NCI-H146 treated with DMSO at 0.1 percent for 48 hours (cell line): ENCODE measurements around the gene ASF1B.

Experiments used
- DNase-seq: peaks from one replicate; lab custom pipeline; 2025; ENCODE audit not compliant: unreplicated experiment; lab: John Stamatoyannopoulos, UW

ASF1B gene

DNA sequence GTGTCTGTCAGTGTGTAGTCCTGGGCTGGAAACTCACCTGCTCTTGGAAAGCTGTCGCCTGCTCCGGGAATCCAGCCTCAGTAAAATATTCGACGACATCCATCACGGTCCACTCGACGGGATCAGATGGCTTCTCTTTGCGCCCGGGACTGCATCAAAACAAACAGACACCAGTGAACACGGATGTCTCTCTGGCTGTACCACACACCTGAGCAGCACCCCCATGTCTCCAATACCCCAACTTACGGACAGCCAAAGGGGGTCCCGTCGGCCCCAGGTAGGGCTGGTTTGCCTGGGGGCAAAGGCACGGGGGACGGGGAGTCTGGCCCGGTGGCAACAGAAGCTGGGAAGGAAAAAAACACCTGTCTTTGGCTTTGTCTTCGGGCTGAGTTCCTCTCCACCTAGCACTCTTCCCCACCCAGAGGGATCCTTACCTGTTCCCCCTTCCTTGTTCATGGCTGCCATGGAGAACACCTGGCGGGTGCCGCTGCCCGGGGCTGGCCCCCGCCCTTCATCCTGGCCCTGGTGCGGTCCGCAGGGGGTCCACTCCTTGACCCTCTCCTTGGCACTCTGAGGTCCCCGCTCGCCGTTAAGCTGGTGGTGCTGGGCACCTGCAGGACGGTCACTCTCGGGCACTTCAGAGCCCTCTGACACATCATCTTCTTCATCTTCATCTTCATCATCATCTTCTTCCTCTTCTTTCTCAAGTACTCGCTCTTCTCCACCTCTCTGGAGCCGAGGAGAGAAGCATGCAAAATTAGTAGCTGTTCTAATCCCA lies 47.6 kb downstream of the ASF1B start:
- no peak for DNase-seq

- no peak for DNase-seq
Measured at GRCh38 chr19:14086098-14086497, 50.3 kb downstream of the ASF1B start.

- no peak for DNase-seq
Measured at GRCh38 chr19:14085309-14085995, 50.9 kb downstream of the ASF1B start, which contains the start of gene C19orf67. Gene C19orf67, minus strand, starts transcription at chr19:14085783. Its CDS starts 156 bp downstream, at chr19:14085627.

DNA sequence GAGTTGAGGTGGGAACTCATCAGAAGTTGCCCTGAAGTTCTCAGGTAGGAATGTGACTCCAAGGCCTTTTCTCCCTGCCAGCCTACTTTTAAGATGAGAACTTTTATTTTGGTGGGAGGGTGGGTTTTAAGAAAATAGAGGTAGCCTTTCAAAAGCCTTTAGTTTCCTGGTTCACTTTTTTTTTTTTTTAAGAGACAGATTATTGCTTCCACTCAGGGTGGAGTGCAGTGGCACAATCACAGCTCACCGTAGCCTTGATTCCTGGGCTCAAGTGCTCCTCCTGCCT lies 53.8 kb downstream of the ASF1B start:
- no peak for DNase-seq

DNA sequence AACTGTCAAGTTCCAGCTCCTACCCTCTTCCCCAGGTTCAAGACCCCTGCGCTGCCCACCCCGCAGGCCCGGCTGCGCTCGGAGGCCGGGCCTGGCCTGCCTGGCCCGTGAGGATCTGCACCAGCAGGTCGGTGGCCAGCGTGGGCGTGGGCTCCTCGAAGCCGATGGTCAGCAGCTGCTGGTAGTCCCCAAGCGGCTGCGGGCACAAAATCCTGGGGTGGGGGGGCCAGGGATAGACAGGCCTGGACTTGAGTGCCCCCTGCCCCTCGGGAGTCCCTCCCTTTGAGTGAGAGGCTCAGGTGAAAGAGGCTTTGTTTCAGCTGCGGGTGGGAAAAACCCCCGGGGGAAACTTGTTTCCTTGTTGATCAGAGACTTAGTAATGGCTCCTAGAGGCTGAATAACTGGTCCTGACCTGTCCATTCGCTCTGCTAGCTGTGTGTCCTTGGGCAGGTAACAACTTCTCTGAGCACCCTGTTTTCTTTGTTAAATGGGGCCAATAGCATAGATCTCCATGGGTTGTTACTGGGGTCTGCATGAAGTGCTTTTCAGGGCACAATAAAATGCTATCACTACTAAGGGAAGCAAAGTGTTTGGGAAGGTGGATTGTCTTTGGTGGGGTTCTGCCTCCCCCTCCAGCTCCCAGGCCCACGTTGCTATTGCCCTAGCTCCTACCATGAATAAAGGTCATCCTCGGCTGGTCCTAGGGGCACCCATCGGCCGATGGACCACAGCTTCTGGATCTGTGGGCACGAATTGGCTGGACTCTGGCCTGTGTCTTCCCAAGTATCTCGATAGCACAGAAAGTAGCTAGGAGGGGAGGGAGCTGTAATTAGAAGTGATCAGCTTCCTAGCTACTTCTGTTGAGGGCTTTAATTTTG lies 54.4 kb downstream of the ASF1B start:
- DNase-seq: peak; percentile 30

GRCh38 chr19:14080887-14081796 lies 55.2 kb downstream of the ASF1B start:
- peak; percentile 99 for DNase-seq

GRCh38 chr19:14078411-14078810 lies 58.0 kb downstream of the ASF1B start:
- no peak for DNase-seq

DNA sequence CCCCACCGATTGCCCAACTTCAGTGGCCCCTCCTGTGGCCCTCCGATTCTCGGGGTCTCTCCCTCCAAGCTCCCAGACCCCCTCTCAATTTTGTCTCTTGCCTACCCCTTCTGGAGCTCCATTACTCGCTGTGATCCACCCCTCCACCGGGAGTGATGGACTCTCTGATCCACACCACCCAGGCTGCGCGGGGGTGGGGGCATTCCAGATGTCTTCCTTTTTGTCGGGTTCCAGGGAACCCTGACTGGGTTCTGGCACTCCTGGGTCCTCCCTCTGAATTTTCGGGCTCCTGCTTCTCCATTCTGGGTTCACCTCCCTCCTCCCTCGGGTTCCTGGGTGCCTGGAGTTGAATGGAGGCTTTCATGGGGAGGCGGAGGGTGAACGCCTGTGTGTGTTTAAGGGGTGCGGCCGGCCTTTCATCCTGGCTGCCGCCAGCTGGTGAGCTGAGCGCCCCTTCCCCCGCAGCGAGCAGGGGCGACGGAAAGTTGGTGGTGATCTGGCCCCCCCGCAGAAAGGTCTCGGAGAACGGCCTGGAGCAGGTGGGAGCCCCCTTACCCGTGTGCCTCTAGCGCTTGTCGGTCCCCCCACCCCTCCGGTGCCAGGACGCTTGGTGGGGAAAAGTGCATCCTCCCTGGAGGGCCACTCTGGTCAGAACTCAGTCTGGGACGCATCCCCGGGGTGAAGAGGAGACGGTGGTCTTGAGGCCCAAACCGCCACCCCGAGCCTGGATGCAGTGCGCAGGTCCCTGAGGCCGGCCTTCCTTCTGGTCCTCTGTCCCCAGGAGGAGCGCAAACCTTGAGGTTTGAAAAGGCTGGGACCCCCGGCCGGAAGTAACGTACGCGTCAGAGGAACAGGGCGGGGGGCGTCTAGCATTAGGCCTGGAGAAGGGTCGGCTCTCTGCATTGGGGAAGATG lies 62.2 kb downstream of the ASF1B start:
- no peak for DNase-seq

GRCh38 chr19:14073261-14073924 lies 63.0 kb downstream of the ASF1B start:
- DNase-seq: peak; percentile 64

DNA sequence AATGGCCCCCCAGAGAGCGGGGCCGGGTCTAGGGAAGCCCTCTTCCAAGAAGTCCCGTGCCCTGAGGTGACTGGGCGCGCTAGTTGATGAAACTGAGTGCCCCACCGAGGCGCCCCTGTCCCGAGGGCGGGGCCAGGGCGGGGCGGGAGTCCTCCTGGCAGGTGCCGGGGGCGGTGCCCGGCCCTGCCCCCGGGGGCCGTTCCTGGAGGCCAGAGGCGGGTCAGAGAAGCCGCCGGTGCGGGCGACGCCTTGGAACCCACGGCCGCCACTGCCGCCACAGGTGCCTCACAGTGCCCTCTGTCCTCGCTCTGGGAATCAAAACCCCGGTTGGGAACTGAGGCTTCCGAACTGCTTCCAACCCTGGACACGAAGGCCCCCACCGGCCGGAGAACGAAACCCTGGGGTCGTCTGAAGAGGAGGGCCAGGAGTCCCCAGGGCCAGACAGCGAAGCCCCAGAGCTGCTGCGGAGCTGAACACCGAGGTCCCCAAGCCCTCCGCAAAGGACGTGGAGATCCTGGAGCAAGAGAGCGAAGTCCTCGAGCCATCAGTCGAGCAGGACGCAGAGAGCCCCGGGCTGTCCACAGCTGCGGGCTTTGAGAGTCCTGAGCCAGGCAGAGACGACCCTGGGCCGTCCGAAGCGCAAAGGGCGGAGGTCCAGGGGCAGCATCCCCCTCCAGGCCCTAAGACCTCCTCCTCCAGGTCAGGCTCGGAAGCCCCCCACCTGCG lies 63.7 kb downstream of the ASF1B start, which contains the start of gene MISP3:
Gene MISP3 (plus strand): TSS at position 252 of the 726 bp plus-strand sequence. CDS start 524 bp downstream, outside the sequence.
- peak; percentile 75 for DNase-seq

GRCh38 chr19:14070268-14071050 lies 65.9 kb downstream of the ASF1B start:
- DNase-seq: no peak
